HG03575 (cell line): ENCODE results near the gene CPT1C.

ENCODE experiments used
- ATAC-seq: cut with Tn5 transposase; IDR thresholded peaks from one replicate; pipeline ENCODE4 v1.9.1; 2021; ENCODE audit not compliant: unreplicated experiment, insufficient number of reproducible peaks, low FRiP score; ENCODE audit errors: extremely low read depth

CPT1C gene

DNA sequence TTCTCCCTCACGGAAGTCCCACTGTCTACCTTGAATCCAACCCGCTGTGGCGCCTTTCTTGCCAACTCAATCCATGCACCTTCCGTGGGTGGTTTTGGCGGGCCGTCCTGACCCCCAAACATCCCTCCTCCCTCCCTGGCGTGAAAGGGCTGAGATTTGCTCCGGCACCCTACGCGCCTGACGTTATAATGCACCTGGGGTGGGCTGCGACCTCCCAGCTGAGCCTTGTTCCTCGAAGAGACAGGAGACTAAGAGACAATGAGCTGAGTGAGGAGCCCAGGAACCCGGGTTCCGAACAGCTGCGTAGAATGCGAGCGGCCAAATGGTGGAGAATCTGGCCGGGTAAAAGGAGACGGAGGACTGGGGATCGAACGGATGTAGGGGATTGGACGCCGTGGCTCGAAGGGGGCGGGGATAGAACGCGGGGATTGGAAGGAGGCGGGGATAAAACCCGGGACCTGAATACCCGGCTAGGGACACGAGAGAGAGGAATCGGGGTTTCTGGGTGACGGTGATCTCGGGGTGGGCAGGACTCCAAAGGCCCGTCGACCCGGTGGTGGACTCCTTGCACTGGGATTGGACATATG lies at the start of gene CPT1C:
CPT1C (plus strand) TSS at position 461 of the 587 bp plus-strand sequence. CDS start 1,137 bp downstream, outside the sequence.
- ATAC-seq = no peak

DNA sequence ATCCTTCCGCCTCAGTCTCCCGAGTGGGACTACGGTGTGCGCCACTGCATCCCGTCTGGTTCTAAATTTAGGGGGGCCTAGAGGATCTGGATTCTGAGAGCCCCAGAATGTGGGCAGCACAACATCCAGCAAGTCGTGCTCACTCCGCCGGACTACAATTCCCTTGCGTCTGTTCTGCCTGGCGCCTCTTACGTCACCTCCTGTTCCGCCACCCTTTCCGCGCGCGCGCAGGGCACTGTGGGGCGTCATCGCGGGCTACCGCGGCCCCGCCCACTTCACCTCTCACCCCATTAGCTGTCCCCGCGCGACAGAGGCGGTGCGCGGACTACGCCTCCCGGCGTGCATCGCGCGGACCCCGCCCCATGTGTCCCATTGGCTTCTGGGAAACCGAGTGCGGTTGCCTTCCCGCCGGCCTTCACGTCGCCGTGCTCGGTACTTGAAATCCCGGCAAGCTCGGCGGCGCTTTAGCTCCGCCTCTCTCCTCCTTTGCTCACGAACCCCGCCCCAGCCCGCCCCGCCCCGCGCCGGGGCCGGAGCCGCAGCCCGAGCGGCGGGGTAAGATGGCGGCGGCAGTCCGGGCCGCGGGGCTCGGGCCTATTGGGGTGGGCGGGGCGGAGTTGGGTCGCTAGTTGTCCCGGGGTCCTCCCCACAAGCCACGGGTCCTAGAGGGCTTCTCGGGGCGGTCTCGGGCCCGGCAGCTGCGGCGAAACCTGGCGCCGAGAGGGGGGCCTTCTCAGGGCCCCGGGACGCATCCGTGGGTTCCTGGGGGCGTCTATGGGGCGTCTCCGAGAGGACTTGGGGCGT lies 49.0 kb upstream of the CPT1C start, which contains the start of gene SCAF1:
SCAF1 (plus strand) TSS at position 522 of the 804 bp plus-strand sequence. CDS start 2,818 bp downstream, outside the sequence.
- no peak for ATAC-seq

DNA sequence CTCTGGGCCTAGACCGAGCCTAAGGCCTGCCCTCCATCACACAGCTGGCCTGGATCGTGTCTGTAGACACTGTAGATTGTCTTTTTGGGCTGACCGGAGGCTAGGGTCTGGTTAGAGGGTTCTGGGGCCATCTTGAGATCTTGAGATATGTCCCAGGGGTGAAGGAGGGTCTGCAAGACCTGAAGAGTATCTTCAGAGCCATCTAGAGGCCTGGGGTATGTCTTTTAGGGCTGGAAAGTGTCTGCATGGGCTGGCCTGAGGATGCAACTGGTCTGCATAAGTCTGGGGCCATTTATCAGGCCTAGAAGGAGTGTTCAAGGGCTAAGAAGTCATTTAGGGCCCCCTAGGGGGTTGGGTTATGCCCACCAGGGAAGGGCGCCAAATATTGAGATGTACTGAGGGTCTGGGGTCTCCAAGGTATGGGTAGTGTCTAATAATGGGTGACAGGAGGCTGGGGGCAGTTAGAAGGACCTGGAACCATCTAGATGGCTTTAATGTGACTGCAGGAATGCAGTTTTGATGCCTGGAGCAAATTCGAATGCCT lies 48.4 kb upstream of the CPT1C start:
- no peak for ATAC-seq

DNA sequence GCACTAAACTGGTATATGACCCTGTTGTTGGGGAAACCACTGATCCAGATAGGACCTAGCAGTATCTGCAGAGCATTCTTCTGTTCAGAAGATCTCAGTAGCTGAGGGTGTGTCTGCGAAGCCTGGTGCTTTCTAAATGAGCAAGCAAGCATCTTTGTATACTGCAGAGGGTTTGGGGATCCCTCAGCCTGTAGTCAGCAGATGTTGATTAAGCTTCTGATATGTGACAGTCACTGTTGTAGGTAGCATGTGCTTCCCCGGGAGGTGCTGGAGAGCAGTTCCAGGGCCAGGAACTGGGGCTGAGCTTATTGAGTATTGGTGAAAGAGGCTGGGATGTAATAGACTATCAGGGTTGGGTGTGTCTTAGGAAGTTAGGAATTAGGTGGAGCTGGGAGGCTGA lies 47.5 kb upstream of the CPT1C start:
- no peak for ATAC-seq

DNA sequence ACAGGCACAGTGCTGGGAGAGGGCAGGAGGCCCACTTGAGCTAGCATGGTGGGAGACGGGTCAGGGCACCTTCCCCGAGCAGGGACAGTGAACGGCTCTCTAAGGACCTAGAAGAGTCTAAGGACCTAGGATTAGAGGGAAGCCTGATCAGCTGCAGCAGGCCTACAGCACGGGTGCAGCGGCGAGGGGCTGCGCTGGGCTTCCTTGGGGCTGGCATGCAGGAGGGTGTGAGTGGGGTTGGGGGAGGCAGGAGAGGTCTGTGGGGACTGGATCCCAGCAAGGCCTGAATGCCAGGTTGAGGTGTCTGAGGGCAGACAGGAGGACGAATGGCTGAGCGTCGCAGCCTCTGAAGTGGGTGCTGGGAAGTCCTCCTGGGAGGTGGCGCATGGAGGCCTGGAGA lies 45.3 kb upstream of the CPT1C start:
- ATAC-seq = no peak

DNA sequence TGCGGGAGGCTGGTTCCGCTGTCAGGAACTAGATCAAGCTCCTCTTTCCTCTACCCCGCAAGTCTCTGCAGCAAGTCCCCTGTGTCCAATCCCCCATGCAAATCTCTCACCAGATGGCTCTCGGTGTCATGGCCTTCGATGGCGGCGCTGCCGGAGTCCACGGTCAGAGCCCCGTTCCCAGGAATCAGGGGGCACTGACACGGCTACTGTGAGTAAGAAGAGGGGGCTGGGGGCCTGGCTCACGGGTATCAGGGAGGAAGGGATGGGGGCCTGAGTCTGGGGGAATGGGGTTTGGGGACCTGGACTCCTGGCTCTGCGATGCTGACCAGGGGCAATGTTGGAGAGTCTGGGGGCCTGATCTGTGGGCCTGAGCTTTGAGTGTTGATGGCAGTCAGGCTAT lies 44.9 kb upstream of the CPT1C start:
- ATAC-seq = no peak

DNA sequence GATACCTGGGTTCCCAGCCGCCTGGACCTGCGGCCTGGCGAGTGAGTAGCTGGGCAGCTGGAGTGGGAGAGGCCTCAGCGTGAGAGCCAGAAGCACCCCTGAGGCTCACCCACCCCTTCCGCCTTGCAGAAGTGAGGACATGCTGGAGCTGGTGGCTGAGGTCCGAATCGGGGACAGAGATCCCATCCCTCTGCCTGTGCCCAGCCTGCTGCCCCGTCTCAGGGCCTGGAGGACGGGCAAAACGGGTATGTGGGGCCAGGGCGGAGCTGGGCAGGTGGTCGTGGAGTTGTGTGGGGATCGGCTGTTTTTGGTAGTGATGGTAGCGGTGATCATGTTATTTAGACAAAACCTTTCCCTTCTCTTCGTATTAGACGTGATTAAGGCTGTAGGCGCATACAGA lies 44.3 kb upstream of the CPT1C start:
- no peak for ATAC-seq

DNA sequence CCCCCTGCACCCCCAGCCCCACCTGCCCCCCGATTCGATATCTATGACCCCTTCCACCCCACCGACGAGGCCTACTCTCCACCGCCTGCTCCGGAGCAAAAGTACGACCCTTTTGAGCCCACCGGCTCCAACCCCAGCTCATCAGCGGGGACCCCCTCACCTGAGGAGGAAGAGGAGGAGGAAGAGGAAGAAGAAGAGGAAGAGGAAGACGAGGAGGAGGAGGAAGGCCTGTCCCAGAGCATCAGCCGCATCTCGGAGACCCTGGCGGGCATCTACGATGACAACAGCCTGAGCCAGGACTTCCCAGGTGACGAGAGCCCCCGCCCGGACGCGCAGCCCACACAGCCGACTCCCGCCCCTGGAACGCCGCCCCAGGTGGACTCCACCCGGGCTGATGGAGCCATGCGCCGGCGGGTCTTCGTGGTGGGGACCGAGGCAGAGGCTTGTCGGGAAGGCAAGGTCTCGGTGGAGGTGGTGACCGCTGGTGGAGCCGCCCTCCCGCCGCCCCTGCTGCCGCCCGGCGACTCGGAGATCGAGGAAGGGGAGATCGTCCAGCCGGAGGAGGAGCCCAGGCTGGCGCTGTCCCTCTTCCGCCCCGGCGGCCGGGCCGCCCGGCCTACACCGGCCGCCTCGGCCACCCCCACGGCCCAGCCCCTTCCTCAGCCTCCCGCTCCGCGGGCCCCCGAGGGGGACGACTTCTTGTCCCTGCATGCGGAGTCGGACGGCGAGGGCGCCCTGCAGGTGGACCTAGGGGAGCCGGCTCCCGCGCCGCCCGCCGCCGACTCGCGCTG lies 39.7 kb upstream of the CPT1C start:
- ATAC-seq = no peak

DNA sequence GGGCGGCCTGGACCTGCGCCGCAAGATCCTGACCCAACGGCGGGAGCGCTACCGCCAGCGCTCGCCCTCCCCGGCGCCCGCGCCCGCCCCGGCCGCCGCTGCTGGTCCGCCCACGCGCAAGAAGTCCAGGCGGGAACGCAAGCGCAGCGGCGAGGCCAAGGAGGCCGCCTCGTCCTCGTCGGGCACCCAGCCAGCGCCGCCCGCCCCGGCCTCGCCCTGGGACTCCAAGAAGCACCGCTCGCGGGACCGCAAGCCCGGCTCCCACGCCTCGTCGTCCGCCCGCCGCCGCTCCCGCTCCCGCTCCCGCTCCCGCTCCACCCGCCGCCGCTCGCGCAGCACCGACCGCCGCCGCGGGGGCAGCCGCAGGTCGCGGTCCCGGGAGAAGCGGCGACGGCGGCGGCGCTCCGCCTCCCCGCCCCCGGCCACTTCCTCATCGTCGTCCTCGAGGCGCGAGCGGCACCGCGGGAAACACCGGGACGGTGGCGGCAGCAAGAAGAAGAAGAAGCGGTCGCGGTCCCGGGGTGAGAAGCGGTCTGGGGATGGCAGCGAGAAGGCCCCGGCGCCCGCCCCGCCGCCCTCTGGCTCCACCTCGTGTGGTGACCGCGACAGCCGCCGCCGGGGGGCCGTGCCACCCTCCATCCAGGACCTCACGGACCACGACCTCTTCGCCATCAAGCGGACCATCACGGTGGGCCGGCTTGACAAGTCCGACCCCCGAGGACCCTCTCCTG lies 38.9 kb upstream of the CPT1C start:
- no peak for ATAC-seq

DNA sequence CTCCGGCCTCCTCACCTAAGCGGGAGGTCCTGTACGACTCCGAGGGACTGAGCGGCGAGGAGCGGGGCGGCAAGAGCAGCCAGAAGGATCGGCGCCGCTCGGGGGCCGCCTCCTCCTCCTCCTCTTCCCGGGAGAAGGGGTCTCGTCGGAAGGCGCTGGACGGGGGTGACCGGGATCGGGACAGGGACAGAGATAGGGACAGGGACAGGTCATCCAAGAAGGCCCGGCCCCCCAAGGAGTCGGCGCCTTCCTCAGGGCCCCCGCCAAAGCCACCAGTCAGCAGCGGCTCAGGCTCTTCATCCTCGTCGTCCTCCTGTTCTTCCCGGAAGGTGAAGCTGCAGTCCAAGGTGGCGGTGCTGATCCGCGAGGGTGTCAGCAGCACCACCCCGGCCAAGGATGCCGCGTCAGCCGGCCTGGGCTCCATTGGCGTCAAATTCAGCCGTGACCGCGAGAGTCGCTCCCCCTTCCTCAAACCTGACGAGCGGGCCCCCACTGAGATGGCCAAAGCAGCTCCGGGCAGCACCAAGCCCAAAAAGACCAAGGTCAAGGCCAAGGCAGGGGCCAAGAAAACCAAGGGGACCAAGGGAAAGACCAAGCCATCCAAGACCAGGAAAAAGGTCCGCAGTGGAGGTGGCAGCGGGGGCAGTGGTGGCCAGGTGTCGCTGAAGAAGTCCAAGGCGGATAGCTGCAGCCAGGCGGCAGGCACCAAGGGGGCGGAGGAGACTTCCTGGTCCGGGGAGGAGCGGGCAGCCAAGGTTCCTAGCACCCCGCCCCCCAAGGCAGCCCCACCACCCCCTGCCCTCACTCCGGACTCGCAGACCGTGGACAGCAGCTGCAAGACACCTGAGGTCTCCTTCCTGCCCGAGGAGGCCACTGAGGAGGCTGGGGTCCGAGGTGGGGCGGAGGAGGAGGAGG lies 38.1 kb upstream of the CPT1C start:
- ATAC-seq = no peak

DNA sequence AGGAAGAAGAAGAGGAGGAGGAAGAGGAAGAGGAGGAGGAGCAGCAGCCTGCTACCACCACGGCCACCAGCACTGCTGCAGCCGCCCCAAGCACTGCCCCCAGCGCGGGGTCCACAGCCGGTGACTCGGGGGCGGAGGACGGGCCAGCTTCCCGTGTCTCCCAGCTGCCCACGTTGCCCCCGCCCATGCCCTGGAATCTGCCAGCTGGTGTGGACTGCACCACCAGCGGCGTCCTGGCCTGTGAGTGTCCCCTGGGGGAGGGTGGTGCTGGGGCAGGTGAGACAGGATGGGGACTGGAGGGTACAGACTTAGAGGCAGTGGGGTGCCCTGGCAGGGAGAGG lies 37.5 kb upstream of the CPT1C start:
- no peak for ATAC-seq

DNA sequence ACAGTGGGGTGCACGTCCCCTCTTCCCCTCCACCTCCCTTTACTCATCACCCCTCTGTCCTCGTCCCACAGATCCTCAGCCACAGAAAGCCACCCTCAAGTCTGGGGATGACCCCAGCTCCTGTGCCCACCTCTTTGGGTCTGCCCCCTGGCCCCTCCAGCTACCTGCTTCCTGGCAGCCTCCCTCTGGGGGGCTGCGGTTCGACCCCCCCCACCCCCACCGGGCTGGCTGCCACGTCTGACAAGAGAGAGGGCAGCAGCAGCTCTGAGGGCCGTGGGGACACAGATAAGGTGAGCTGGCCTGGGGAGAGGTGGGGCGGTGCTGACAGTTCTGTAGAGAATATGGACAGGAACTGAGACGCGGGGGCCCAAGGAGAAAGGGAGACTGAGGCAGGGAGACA lies 36.3 kb upstream of the CPT1C start:
- ATAC-seq = no peak

DNA sequence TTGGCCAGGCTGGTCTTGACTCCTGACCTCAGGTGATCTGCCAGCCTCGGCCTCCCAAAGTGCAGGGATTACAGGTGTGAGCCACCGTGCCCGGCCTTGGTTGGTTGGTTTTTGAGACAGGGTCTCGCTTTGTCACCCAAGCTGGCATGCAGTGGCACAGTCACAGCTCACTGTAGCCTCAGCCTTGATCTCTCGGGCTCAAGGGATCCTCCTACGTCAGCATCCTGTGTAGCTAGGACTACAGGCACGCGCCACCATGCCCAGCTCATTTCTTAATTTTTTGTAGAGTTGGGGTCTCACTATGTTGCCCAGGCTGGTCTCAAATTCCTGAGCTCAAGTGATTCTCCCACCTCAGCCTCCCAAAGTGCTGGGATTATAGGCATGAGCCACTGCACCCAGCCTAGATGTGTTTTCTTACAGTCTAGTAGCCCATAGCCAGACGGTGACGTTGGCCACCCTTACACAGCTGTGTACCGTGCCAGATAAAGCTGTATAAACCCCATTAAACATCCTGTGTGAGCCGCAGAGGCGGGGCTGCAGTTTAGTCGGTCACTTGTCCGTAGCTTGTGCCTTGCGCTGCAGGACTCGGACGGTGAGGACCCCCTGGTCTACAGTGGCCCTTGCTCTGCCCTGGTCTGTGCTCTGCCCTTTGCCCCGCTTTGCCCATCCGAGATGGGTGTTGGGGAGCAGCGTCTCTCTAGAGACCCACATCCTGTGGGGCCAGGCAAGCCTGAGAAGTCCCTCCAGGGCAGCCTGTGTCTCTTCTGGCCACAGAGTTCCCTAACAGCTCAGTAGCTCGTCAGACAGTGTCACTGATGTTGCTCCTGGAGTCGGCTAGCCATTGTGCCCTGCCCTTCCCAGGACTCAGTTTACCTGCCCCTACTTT lies 35.1 kb upstream of the CPT1C start:
- no peak for ATAC-seq

DNA sequence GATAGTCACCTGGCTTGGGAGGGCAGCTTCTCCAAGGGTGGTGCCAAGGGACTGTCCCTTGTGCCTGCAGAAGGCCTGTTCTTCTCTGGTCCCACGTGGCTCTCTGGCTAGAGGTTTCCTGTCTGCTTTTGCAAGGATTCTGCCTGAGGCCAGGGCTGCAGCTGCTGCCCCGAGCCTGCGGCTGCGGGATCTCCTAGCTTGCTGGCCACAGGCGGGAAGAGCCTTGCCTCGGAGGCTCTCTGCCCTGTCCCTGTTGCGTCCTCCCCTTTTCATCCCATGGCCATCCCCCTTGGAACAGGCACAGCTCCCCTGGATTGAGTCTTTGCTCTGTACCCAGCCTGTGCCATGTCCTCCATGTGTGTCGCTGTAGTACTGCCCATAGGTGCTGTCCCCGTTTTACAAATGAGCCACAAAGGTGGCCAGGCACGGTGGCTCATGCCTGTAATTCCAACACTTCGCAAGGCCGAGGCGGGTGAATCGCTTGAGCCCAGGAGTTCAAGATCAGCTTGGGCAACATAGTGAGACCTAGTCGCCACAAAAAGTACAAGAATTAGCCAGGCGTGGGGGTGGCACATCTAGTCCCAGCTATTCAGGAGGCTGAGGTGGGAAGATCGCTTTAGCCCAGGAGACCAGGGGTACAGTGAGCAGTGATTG lies 34.3 kb upstream of the CPT1C start:
- no peak for ATAC-seq

DNA sequence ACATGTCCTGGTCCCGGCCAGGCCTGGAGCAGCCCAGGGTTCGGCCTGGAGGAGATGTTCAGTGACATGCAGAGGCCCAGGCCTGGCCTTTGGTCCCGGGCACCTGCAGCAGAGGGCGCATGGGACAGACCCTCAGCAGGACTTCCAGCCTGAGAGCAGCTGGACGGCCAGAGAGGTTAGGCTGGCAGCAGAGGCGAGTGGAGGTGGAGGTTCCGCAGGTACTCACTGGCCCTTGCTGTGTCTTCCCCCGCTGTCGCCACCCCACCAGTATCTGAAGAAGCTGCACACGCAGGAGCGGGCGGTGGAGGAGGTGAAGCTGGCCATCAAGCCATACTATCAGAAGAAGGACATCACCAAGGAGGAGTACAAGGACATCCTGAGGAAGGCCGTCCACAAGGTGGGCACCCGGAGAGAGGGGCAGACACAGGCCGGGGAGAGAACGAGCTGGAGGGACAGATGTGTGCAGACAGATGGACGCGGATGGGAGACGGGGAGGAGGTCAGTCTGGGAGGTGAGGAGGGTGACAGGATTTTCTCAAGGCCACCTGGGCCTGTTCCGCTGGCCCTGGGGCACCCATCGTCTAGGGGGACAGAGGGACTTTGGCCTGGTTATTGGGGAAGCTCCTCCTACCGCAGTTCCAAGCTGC lies 33.3 kb upstream of the CPT1C start:
- no peak for ATAC-seq

DNA sequence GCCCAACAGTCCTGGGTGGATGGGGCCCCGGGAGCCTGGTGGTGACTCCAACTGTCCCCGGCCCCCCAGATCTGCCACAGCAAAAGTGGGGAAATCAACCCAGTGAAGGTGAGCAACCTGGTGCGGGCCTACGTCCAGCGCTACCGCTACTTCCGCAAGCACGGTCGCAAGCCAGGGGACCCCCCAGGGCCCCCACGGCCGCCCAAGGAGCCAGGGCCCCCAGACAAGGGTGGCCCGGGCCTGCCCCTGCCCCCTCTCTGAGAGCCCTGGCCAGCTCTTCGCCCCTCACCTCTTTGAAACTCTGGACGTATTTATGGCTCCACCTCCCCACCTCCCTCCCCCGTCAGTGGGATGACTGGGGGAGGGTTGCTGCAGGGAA lies 32.8 kb upstream of the CPT1C start:
- no peak for ATAC-seq
